Endothelial cell of umbilical vein (primary cell): ENCODE measurements around the gene VPS9D1. TPM values are rescaled to one million over a fixed set of nuclear protein-coding genes. Genes with fewer than 3 reads are reported as not detected.

Source experiments
- BruUV-seq: library from RNA; stranded (reverse); fragments of 400-500 nt; replicated peaks from 2 replicates; lab custom pipeline; 2021; lab: Mats Ljungman, UMichigan
- CTCF ChIA-PET: fragments of 300-600, 350-600 bp; sonication (Branson Sonifier 250); formaldehyde crosslinking; loops from one replicate; lab custom pipeline; 2021; ENCODE audit warnings: antibody characterized with exemption, inconsistent platforms; lab: Charles Lee
- POLR2A ChIA-PET: fragments of 300-600, 350-600 bp; sonication (Branson Sonifier 250); formaldehyde crosslinking; loops from one replicate; lab custom pipeline; 2021; ENCODE audit warnings: antibody characterized with exemption, inconsistent platforms; lab: Charles Lee
- DNase-seq: peaks from one replicate; pipeline ENCODE4 v3.0.0-alpha.2; 2011; ENCODE audit warnings: low read depth, low spot score
- FAIRE-seq: peaks from 2 replicates; lab custom pipeline; 2011; peaks lifted over from hg19 to GRCh38; lab: Jason Lieb, UNC
- H2AFZ ChIP-seq: 2 replicates; pipeline ENCODE4 v1.6.0; 2012; ENCODE audit warnings: low read depth, low read length, control low read depth, inconsistent platforms
- H3K27ac ChIP-seq: 2 replicates; pipeline ENCODE4 v1.5.1; 2011; ENCODE audit warnings: low read depth, mild to moderate bottlenecking, control low read depth, low read length, moderate library complexity; ENCODE audit not compliant: insufficient read depth
- H3K27me3 ChIP-seq, 2 experiments: 2 replicates each; pipeline versions ENCODE4 v1.6.0 to v1.6.1; 2011; ENCODE audit warnings: low read length in 2 of 2, mixed read lengths in 1 of 2; ENCODE audit not compliant: control insufficient read depth in 2 of 2, insufficient read depth in 2 of 2
- H3K36me3 ChIP-seq, 2 experiments: 2 replicates in 1 of 2; 3 replicates in 1 of 2; pipeline ENCODE4 v1.5.1; 2011; ENCODE audit warnings: low read length in 2 of 2, mild to moderate bottlenecking in 1 of 2, moderate library complexity in 1 of 2; ENCODE audit not compliant: control insufficient read depth in 2 of 2, insufficient read depth in 2 of 2; ENCODE audit errors: extremely low read depth in 1 of 2
- H3K4me1 ChIP-seq: 3 replicates; pipeline ENCODE4 v1.5.1; 2011; ENCODE audit warnings: mild to moderate bottlenecking, low read length; ENCODE audit not compliant: control insufficient read depth, insufficient read depth; ENCODE audit errors: extremely low read depth
- H3K4me2 ChIP-seq: 2 replicates; pipeline ENCODE4 v1.6.1; 2011; ENCODE audit warnings: low read length, control low read depth, mixed read lengths; ENCODE audit not compliant: insufficient read depth
- H3K4me3 ChIP-seq, 3 experiments: fragments of 200-600 bp in 1 of 3; sonication (generic), shearing (Covaris generic) in 1 of 3; replicated peaks in 1 of 3; 2 replicates each; pipeline ENCODE4 v1.5.1; 2011 to 2016; ENCODE audit warnings: control low read depth in 3 of 3, low read length in 3 of 3, mild to moderate bottlenecking in 2 of 3, inconsistent platforms in 1 of 3, low read depth in 1 of 3, moderate library complexity in 1 of 3; ENCODE audit not compliant: insufficient read depth in 1 of 3
- H3K79me2 ChIP-seq: 2 replicates; pipeline ENCODE4 v1.6.0; 2012; ENCODE audit warnings: low read length, inconsistent platforms; ENCODE audit not compliant: control insufficient read depth, insufficient read depth
- H3K9ac ChIP-seq: replicated peaks from 2 replicates; pipeline ENCODE3; 2011; ENCODE audit warnings: low read length, control low read depth; ENCODE audit not compliant: insufficient read depth; ENCODE audit errors: extremely low read depth
- H3K9me1 ChIP-seq: replicated peaks from 3 replicates; pipeline ENCODE4 v1.6.0; 2011; ENCODE audit warnings: mild to moderate bottlenecking, low read length; ENCODE audit not compliant: control insufficient read depth, insufficient read depth; ENCODE audit errors: extremely low read depth
- H3K9me3 ChIP-seq: replicated peaks from 2 replicates; pipeline ENCODE4 v1.5.1; 2012; ENCODE audit warnings: low read length, inconsistent platforms; ENCODE audit not compliant: control insufficient read depth, insufficient read depth
- H4K20me1 ChIP-seq: replicated peaks from 2 replicates; pipeline ENCODE3; 2011; ENCODE audit warnings: mild to moderate bottlenecking, low read length; ENCODE audit not compliant: control insufficient read depth, insufficient read depth; ENCODE audit errors: extremely low read depth
- EZH2 ChIP-seq: IDR thresholded peaks from 2 replicates; pipeline ENCODE4 v1.6.1; 2012; ENCODE audit warnings: borderline replicate concordance, low read depth, mild to moderate bottlenecking, moderate library complexity, low read length, inconsistent platforms; ENCODE audit not compliant: severe bottlenecking
- GATA2 ChIP-seq: IDR thresholded peaks from 2 replicates; pipeline ENCODE4 v1.7.0; 2011; ENCODE audit warnings: low read depth, mild to moderate bottlenecking, moderate library complexity, mixed read lengths, low read length; ENCODE audit not compliant: insufficient read length, insufficient read depth
- JUN ChIP-seq: IDR thresholded peaks from 2 replicates; pipeline ENCODE4 v1.6.1; 2011; ENCODE audit warnings: borderline replicate concordance, low read depth; ENCODE audit not compliant: insufficient read length, insufficient read depth
- MAX ChIP-seq: IDR thresholded peaks from 2 replicates; pipeline ENCODE4 v1.6.1; 2011; ENCODE audit not compliant: insufficient read depth, insufficient read length
- MYC ChIP-seq: IDR thresholded peaks from one replicate; pipeline ENCODE4 v1.6.1; 2011; ENCODE audit warnings: mild to moderate bottlenecking, low read depth, low read length
- POLR2AphosphoS5 ChIP-seq: IDR thresholded peaks from 2 replicates; pipeline ENCODE4 v1.6.1; 2012; ENCODE audit warnings: low read depth, mild to moderate bottlenecking, control low read depth, low read length, moderate library complexity; ENCODE audit not compliant: insufficient read depth
- dilution Hi-C: fragments of 300-500 bp; cut with MboI; formaldehyde crosslinking; loops from one replicate; pipeline ENCODE4 v1.15.0; 2019; ENCODE audit warnings: low sequenced_read_pairs; ENCODE audit not compliant: extremely low pct_ligation_motif_present
- intact Hi-C: fragments of 100-400 bp; cut with micrococcal nuclease; formaldehyde crosslinking; loops from one replicate; pipeline ENCODE4 v1.10.0; 2022
- polyA plus RNA-seq, 4 experiments: library from polyadenylated mRNA; depleted of rRNA in 3 of 4; stranded (reverse) in 3 of 4; unstranded in 1 of 4; fragments of >200 nt; gene quantifications; 2 replicates each; pipeline versions ENCODE4 v1.2.1 to v1.2.3, GENCODE V29; 2011 to 2012; ENCODE audit warnings: missing spikeins in 1 of 4
- total RNA-seq: library from RNA; stranded (reverse); gene quantifications from 2 replicates; pipeline ENCODE4 v1.2.3, GENCODE V29; 2021

The VPS9D1 gene
- total and polyA plus RNA-seq, 2 donors (not counting 3 experiments of a cell fraction or from before 2014, with no cell fraction given) = 15.5 to 17.3 TPM

- peak overlapping the region; percentile 3 for H3K9ac ChIP-seq
- H3K36me3 ChIP-seq = peaks cover 0 to 18% of the 10 kb centered on the region in 2 experiments
- no peaks in the 10 kb centered on the region for H4K20me1 ChIP-seq
- TF ChIP-seq POLR2AphosphoS5 = no peak
- TF ChIP-seq MAX = no peak
- no peak for TF ChIP-seq MYC
- no peak for TF ChIP-seq GATA2
- no peak for TF ChIP-seq JUN
- no peak for TF ChIP-seq EZH2
- H3K4me2 ChIP-seq = peak overlapping the region; percentile 62
- H2AFZ ChIP-seq = no peak overlapping the region
- dilution Hi-C loops (no loop called here), intact Hi-C loops (loop anchor here (5.0 to 10.0 kb wide), 4 partner anchors 94 to 199 kb away; partner anchors contain the start of genes CPNE7, FANCA and TUBB3)
- ChIA-PET CTCF (interaction anchor here (1.9 kb wide), 1 partner anchor 18 kb away, joined by 12 read pairs; no protein-coding TSS in a partner anchor), POLR2A (no interaction called here)
- DNase-seq (peak; percentile 23), FAIRE-seq (no peak)
- H3K4me3 ChIP-seq = peak overlapping the region in 1 of 3 experiments; percentile 76
- H3K9me1 ChIP-seq = no peaks in the 10 kb centered on the region
- peaks cover 35% of the 10 kb centered on the region for H3K79me2 ChIP-seq
- peak overlapping the region; percentile 95 for H3K27ac ChIP-seq
- H3K4me1 ChIP-seq = peaks cover 34% of the 10 kb centered on the region
- BruUV-seq = no TSS peak
- H3K9me3 ChIP-seq = no peaks in the 10 kb centered on the region
- H3K27me3 ChIP-seq = no peaks in the 10 kb centered on the region
Measured at GRCh38 chr16:89723279-89724250, 2.9 kb upstream of the VPS9D1 start.
